GM19025 (cell line): ENCODE measurements around the gene LYPD4.
A peak's percentile ranks its signal among the peaks of the same experiment; 100 is the strongest.
"Not testable (repeated sequence)": the region's sequence is repeated elsewhere in the genome, so short reads cannot be mapped to it uniquely, and the experiment has no call there.

Experiments used
- ATAC-seq: cut with Tn5 transposase; IDR thresholded peaks from one replicate; pipeline ENCODE4 v1.9.1; 2021; ENCODE audit warnings: mild to moderate bottlenecking, low read depth, moderate library complexity; ENCODE audit not compliant: unreplicated experiment

Gene LYPD4

GRCh38 chr19:41875973-41876372, 31.5 kb upstream of the LYPD4 start:
- ATAC-seq, result not testable (repeated sequence)

DNA sequence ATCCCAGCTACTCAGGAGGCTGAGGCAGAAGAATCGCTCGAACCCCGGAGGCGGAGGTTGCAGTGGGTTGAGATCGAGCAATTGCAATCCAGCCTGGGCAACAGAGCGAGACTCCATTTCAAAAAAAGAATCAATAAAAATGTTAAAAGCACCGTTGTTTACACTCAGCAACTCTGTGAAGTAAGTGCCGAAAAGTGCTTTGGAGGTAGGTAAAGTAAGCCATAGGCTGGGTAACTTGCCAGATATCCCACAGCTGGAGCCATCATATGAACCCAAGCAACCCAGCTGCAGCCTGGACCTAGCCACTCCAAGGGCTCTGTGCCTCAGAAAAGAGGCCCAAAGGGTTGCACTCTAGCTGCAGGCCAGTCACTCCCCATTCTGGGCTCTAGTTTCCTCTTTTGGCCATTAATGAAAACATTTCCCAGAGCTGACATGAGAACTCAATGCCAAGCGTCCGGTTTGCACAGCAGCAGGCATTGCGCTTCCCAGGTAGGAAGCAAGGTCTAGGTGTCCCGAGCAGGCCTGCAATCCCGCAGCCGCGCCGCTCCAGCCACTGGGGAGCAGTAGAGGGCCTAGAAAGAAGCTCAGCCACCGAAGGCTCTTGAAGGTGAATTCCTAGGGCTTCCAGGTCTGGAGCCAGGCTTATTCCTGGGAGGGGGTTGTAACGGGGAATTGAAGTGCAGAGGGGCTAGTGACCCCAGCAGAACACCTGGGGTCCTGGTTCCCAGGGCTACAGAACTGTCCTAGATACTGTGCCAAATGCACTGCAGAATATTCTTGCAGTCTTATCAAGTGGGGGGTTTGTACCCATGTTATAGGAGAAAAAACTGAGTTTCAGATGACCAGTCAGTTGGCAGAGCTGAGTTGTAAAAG, 28.5 kb upstream of the LYPD4 start:
- ATAC-seq, result no peak

- ATAC-seq, result no peak
Observed at GRCh38 chr19:41872384-41872774, 27.9 kb upstream of the LYPD4 start.

DNA sequence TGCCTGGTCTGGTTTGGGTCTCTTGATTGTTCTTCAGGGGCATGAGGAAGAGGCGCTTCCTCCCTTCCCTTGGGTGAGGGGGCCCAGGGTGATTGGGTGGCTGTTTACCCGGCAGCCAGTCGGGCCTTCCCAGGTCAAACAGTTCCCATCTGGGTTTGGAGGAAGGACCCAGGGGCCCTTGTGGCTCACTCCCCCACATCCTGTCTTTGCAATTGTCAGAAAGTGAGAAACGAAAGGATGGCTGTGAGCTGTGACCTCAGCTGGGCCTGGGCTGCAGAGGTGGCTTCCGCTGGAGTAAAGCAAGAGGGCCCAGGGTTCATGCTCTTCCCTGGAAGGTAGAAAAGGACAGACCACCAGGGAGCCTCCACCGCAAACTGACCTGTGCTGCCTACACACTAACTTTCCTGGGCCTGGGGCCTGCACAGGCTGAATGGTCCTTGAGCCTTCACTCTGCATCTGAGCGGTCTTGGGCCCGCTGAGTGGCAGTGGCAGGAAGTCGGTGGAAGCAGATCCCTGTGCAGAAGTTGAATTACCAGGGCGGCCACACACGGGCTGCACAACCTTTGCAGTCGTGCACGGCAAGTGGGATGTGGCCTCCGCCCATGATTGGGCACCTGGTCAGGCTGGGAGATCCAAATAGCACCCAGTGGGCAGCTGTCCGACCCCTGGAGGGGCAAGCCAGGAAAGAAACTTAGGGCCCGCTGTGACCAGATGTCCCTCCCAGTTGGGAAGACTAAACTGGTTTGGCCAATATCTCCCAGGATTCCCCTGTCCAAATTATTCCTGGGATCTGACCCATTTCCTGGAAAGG, 27.3 kb upstream of the LYPD4 start:
- ATAC-seq, result peak; percentile 41

GRCh38 chr19:41870401-41870873, 26.0 kb upstream of the LYPD4 start:
- no peak for ATAC-seq

DNA sequence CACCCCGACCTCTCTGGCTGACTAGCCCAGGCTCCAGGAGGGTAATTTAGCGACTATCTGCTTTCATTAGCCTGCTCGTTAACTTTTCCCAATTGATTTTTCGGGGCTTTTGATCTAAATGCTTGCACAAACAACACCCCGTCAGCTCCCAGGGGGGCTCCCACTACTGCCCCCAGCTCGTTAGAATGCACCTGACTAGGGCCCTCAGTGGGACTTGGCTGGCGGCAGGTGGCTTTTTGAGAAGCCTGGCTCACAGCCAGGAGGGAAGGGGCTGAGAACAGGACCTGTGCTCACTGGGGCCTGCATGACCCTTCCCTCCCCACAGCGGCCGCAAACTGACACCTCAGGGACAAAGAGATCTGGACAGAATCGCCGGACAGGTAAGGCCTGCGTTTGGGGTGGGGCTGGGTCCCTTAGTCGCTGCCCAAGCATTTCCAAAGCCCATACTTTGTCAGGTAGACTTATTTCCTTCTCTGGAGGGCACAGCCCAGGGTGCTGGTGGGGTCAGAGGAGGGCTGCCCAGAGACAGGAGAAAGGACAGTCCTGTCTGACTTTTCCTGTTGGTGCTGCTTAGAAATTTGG, 25.0 kb upstream of the LYPD4 start:
- ATAC-seq, result no peak

GRCh38 chr19:41868989-41869300, 24.5 kb upstream of the LYPD4 start:
- ATAC-seq, result no peak

GRCh38 chr19:41868120-41868988, 23.9 kb upstream of the LYPD4 start:
- ATAC-seq, result no peak

DNA sequence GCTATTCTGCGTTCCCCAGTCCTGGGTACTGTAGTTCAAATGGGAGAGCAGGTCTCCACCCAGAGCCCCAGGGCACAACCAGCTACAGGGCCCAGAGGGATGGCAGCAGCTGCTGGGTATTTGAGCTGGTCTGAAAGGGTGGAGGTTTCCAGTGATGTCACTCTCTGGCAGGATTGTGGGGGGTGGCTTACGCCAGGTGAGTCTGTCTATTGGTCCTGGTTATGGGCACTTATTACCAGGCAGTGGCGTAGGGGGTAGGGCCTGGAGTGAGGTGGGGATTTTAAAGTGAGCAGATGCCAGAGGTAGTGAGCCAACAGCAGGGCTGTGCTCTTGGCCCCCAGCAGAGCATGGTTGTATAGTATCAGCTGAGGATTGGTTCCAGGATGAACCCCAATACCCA, 21.8 kb upstream of the LYPD4 start:
- ATAC-seq, result no peak

DNA sequence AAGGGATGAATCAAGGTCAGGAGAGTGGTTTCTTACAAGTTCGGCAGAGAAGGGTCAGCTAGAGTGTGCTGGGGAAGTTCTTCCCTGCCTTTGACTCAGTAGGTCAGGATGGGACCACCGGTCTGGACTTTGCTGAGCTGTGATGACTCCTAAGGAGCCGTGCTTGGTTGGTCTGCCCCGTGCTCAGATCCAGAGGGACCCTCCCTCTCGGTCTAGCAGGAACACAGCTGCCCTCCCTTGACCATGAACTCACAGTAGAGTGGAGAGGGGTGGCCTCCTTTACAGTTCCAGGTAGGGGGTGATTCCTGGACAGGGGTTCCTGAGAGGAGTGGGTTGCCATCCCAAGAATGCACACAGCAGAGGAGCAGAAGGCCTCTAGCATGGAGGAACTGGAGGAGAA, 19.9 kb upstream of the LYPD4 start:
- no peak for ATAC-seq

DNA sequence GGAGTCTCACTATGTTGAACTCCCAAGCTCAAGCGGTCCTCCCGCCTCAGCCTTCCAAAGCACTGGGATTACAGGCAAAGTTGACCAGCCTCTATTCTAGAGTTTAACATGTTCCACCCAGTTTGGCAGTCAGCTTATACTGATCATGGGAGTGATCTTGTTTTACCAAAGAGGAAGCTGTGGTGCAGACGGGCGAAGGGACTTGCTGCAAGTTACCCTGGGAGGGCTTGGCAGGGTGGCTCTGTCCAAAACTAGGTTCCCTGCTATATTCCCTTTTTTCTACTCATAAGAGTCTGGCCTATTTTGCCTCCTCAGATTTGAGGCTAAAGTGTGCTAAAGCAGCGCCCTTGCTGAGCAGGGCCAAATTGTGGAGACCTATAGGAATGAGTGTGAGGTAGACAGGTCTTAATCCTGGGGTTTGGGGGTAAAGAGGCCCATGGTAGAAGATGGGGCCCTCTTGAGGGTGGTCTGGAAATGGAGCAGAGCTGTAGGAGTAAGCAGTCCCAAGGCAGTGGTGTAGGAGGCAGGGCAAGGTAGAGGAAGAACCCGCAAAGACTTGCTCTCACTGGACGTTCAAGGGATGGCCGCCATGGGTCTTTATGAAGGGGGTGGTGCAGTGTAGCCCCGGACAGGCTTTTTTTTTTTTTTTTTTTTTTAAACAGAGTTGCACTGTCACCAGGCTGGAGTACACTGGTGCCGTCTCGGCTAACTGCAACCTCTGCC, 18.9 kb upstream of the LYPD4 start:
- ATAC-seq, result no peak

GRCh38 chr19:41862445-41862986, 18.0 kb upstream of the LYPD4 start:
- no peak for ATAC-seq

- ATAC-seq, result no peak
Observed at GRCh38 chr19:41861846-41862245, 17.4 kb upstream of the LYPD4 start.

DNA sequence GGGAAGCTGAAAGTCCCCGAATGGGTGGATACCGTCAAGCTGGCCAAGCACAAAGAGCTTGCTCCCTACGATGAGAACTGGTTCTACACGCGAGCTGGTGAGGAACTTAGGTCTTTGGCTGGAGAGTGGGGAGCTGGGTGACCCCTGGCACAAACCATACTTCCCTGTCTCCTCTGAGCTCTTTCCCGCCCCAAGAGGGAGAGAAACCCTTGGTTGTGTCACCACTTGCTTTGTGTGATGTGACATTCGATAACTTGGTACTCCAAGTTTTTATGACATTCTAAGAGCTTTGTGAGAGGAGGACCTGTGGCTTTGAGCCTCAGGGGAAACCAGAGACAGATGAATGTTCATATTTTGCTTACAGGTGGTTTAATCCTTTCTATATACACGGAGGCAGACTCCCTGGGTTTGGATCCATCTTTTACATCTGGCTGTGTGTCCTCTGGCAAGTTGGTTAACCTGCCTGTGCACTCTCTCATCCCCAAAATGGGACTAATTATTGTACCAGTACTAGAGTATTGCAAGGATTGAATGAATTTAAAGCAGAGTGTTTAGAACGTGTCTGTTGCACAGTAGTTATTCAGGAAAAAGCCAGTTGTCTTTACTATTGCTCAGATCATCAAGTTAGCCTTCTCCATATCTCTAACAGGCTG, 16.8 kb upstream of the LYPD4 start:
- no peak for ATAC-seq

- ATAC-seq, result no peak
Observed at GRCh38 chr19:41860419-41861115, 16.1 kb upstream of the LYPD4 start.

- ATAC-seq, result peak; percentile 73
Observed at GRCh38 chr19:41859618-41860418, 15.3 kb upstream of the LYPD4 start, which contains the start of gene RPS19. Gene RPS19, plus strand, starts transcription at chr19:41860255. Its CDS starts 520 bp downstream, at chr19:41860775.

DNA sequence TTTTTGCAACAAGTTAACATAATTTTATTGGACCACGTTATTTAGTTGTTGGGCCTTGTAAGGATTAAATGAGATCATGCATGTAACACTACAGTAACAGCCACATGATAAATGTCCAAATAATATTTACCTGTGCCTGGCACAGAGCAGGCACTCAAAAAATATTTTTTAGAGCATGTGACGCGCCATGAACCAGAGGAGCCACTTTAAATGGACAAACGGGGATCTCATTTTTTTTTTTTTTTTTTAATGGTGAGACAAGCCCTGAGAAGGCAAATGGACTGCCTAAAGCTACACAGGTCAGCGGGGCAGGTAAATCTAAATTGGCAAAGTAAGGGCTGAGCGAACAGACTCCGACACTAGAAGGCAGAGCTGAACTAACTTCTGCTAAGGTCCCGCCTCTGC, 14.7 kb upstream of the LYPD4 start:
- ATAC-seq, result no peak
